HG02840 (cell line): ENCODE data around the gene CHAMP1.

Experiments
- ATAC-seq: cut with Tn5 transposase; IDR thresholded peaks from one replicate; pipeline ENCODE4 v1.9.1; 2021; ENCODE audit warnings: mild to moderate bottlenecking, moderate library complexity, moderate number of reproducible peaks; ENCODE audit not compliant: unreplicated experiment, low FRiP score

CHAMP1 gene

DNA sequence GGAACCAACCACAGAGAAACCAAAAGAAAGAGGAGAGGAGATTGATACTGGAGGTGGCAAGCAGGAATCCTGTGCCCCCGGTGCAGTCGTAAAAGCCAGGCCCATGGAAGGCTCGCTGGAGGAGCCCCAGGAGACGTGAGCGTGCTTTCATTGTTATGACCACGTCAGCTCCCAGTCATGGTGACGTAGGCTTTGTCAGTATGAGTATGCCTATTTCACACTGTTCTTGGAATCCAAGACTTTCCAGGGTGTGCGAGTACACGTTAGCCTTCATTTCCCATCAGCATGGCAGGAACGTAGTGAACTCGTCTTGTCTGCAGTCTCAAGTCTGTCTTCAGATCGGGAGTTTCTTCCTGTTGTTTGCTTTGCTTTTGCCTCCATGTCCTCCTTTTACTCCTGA is 15.4 kb upstream of the CHAMP1 start:
- no peak for ATAC-seq

DNA sequence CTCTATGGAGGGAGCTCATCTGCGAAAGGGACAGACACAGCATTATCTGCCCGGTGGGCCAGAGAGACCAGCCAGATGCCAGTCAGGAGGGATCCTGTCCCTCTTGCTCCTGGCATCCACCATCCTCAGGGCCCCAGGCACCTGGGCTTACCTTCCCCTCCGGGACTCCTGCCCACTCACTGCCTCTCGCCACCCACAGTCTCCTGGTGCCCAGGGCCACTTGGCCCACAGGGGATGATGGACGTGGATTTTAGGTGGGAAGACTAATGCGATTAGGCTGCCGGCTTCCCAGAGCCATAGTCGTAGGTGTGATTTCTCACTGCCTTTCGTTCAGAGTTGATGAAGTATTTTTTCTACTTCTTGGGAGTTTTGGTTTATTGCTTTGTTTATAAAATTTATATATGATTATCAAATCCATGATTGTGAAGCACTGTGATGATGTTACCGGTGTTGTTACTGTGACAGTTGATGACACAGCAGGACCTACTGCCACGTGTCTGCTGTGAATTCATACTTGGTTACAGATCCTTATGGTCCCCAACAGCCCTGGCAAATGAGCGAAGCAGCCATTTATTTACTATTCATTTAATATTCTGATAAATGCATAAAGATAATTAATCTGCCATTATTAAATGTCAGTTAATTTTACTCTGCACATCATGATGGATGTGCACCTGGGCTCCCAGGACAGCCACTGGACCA is 14.5 kb upstream of the CHAMP1 start:
- ATAC-seq, result no peak

DNA sequence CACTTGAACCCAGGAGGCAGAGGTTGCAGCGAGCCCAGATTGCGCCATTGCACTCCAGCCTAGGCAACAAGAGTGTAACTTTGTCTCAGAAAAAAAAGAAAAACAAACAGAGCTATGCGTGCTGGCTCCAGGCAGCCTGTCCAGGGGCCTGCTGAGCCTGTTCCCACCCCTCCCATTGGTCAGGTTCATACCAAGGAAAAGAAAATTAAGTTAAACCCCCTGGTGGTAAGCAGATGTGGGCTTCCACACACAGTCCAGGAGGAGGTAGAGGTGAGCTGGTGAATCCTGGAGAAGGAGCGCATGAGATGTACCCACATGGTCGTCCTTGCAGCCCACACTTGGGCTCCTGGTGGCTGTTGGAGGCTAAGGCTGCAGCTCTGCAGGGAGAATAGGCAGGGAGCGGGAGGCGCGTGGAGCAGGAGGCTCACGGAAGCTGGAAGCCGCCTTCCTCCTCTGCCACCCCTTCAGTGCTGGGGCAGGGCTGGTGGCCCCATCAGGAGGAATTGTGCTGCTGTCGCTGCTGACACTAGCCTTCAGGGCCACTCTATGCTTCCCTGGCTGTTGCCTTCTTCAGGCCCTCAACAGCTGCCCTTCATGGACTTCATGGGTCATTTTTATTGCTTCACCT is 10.5 kb upstream of the CHAMP1 start:
- ATAC-seq, result no peak

DNA sequence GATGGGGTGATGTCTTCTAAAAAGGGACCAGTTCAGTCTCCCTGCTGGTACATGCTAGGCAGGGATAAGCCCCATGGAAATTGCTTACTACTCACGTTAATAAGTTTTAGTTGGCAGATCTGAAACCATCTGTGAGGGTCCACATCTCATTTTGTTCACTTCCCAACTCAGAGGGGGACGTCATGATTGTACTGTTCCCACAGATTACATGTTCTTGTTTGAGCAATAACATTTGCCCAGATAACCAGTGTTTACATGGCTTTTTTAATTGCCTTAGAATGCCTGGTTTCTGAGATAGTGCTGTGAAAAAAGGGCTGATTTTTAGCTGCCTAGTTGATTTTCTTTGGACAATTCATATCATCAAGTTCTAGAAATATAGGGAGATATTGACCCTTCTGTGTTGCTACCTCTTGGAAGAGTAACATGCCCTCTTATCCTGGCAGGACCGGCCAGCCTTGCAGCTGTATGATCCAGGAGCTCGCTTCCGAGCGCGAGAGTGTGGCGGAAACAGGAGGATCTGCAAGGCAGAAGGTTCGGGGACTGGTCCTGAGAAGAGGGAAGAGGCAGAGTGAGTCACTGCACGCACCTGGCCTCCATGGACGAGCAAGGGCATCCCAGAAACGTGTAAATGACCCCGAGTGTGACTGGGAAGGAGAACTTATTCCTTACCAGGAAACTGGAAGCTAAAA is 9.8 kb upstream of the CHAMP1 start:
- ATAC-seq, result no peak

DNA sequence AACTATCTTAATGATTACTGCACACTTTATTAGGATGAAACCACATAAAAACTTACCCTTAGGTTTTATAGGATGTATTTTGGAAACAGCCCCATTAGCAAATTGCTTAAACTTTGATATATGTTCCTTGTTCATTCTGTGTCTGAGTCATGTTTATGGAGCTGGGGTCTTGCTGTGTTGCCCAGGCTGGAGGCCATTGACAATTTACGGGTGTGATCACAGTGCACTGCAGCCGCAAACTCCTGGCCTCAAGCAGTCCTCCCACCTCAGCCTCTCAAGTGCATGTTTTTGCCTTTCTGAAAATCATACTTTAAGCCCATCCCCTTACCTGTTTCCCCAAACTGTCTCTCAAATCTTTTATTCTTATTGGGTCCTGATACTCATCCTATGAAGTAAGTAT is 5.2 kb upstream of the CHAMP1 start:
- no peak for ATAC-seq

DNA sequence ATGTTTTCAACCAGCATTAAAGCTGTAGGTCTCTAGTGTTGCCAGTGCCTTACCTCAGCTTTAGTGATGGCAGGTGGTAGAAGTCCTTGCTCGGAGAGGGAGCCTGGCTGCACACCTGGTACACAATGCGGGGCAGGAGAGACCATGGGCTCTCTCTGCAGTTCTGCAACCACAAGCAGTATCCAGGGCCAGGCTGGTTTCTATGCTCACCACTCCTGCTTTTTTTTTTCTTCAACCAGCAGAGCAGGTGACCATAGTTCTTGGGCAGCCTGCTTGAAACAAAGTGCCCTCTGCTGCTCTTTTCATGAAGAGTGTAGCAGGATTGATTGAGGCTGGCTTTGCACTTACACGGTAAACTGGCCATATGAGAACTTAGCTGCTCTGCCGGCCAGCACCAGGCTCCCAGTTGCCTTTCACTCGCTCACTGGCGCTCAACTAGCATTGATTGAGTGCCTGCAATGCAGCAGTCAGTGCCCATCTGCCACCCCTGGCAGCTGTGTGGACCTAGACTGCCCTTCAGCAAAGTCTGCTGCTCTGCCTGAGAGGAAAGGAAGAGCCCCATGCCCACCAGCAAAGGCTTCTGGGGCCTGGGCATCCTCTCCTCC is 4.4 kb upstream of the CHAMP1 start:
- no peak for ATAC-seq

DNA sequence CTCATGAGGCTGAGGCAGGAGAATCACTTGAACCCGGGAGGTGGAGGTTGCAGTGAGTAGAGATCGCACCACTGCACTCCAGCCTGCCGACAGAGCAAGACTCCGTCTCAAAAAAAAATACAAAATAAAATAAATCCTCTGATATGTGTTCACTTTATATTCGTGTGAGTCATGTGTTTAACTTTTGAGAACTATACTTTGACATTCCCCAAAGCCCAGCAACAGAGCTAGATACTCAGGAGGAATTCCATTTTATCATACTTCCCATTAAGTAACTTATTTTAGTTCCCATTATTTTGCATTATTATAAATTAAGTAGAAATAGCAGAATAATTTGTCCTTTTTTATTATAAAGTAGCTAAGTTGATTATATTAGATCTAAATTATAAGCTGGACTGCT is 3.3 kb upstream of the CHAMP1 start:
- no peak for ATAC-seq

DNA sequence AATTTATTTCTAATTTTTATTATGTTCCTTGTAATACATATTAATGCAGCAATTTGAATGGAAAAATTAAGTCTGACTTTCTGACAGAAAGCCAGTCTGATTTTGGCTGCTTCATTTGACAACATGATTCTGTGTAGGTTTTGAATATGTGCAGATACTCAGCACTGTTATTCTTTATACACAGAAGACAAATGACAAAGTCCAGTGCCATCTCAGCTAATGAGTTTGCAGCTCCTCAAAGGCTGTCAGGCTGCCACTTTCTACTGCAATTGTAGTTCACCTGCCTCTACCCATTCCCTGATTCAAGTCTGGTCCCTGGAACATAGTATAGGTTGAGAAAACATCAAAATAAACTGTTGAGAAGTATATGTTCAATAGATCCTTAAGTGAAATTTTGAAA is 2.9 kb upstream of the CHAMP1 start:
- ATAC-seq, result no peak

DNA sequence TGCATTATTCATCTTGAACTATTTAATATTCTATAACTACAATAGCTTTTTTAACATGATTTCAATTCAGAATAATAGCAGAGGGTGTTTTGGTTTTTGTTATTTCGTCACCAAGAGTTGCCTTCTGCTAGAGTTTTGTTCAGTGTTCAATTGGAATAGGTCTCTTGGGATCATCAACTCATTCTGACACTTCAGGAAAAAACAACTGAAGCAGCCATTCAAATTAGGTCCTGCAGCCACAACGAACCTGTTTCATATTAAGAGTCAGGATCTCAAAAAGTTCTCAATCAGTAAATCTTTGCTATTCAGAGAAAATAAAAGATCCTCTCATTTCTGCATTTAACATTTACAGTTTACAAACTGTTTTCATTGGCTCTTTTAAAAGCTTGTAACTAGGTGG is 2.4 kb upstream of the CHAMP1 start:
- ATAC-seq, result no peak

DNA sequence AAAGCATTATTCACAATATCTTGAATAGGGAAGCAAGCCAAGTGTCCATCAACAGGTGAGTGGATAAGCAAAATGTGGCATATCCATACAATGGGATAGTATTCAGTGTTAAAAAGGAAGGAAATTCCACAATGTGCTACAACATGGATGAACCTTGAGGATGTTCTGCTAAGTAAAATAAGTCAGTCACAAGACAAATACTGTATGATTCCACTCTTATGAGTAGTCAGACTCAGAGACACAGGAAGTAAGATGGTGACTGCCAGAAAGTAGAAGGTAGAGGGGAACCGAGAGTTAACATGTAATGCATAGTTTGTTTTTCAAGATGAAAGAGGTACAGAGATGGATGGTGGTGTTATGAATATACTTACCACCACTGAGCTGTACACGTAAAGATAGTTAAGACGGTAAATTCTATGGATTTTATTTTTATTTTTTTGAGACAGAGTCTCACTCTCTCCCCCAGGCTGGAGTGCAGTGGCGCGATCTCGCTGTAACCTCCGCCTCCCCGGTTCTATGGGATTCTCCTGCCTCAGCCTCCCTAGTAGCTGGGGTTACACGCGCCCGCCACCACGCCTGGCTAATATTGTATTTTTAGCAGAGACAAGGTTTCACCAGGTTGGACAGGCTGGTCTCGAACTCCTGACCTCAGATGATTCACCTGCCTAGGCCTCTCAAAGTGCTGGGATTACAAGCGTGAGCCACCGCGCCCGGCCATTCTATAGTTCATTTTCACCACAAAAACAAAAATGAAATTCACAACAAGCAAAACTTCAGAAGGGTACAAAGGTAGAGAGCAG is 1.0 kb upstream of the CHAMP1 start:
- no peak for ATAC-seq

DNA sequence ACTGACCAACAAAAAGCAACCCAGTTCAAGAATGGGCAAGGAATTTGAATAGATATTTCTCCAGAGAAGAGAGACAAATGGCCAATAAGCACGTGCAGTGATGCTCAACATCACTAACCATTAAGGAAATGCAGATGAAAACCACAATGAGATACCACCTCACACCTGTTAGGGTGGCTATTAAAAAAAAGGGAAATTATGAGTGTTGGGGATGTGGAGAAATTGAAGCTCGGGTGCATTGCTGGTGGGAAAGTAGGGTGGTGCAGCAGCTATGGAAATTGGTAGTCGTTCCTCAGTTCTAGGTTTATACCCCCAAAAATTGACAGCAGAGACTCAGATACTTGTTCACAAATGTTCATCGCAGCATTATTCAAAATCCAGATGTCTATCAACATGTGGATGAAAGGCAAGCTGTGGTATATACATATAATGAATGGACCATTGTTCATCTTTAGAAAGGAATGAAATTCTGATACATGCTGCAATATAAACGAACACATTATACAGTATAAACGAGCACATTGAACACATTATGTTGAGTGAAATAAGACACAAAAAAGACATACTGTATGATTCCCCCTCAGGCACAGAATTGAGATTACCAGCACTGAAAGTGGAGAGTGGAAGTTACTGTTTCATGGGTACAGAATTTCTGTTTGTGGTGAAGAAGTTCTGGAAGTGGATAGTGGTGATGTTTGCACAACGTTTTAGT is 927 bp downstream of the CHAMP1 start:
- ATAC-seq, result no peak

DNA sequence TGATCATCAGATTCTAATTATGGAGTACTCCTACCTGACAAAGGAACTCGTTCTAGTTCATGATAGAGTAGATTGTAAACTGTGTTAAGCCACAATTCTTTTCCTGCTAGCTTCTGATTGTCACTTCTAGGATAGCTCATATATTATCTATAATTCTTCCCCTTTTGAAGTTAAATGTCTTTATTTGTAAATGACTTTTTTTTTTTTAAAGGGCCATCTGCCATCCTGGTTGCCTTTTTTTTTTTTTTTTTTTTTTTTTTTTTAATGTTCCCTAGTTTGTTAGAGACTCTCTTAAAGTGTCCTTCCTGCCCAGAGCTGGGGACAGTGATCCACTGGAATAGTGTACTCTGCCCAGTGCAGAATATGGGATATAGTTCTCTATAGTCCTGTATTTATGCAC is 4.3 kb downstream of the CHAMP1 start:
- ATAC-seq, result no peak

DNA sequence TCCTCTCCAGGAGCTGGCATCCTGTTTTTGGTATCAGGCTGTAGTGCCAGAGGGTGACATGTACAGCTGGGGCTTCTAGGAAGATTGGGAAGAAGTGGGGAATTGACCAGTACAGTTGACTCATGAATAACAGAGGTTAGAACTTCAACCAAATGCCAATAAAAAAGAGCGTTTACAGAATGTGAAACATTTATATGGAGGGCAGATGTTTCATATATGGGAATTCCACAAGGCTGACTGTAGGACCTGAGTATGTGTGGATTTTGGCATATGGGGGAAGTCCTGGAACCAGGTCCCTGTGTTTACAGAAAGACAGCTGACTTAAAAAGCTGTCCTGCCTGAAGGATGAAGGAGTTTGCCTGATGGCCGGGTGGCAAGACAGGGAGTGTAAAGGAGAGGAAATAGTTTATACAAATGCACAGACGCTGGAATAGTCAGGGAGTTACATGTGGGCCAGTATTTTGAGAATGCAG is 5.2 kb downstream of the CHAMP1 start:
- no peak for ATAC-seq

DNA sequence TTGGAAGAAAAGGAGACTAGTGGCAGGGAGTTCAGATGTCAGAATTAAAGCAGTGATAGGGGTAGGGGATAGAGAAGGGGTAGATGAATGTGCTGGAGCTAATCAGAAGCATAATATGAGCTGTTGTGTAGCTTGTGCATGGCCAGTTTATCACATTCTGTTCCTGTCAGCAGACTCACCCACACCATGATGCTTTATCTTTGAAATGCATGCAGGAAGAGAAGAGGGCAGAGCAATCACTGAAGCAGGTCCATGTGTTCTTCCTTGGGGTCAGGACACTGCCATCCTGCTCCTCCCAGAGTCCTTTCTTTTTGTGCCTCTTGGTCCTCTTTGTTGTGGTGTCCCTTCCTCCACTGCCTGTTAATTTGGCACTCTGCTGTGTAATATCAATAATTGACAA is 5.8 kb downstream of the CHAMP1 start:
- no peak for ATAC-seq

DNA sequence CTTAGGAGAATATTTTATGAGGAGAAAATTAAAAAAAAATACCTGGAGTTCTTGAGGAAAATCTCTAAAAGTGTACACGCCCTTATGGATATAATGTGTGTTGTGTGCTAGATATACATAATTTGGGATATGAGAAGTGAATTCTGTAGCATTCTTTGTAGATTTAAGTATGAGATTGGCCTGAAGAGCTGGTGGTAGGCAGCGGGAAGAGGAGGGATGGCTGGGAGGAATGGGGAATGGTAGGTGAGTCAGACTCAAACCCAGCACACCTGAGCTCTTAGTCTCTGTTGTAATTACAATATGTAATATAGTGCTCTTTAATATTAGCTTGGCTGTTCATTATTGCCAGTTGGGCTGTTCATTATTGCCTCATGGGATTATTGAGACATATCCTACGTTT is 7.0 kb downstream of the CHAMP1 start:
- ATAC-seq, result no peak

DNA sequence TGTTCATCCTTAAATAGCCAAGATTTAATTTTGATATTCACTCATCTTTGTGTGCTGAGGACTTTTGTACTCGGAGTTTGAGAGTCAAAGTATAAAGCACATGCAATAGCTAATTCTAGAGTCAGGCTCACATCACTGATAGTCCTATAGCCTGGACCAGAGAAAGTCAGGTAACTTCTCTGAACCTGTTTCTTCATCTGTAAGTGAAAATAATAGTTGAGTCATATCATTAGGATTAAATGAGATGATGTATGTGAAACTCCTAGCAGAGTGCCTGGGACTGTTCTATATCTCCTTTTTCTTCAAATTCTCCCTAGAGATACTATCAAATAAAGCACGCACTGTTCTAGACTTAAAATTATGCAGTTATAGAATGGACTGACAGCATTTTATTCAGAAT is 9.0 kb downstream of the CHAMP1 start:
- no peak for ATAC-seq

DNA sequence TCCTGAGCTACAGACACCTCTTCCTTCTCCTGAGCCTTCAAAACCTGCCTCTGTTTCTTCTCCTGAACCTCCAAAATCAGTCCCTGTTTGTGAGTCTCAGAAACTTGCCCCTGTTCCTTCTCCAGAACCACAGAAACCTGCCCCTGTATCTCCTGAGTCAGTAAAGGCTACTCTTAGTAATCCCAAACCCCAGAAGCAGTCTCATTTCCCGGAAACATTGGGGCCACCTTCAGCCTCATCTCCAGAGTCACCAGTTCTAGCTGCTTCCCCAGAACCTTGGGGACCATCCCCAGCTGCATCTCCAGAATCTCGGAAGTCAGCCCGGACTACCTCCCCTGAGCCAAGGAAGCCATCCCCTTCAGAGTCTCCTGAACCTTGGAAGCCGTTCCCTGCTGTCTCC is 10.0 kb downstream of the CHAMP1 start:
- ATAC-seq, result no peak

DNA sequence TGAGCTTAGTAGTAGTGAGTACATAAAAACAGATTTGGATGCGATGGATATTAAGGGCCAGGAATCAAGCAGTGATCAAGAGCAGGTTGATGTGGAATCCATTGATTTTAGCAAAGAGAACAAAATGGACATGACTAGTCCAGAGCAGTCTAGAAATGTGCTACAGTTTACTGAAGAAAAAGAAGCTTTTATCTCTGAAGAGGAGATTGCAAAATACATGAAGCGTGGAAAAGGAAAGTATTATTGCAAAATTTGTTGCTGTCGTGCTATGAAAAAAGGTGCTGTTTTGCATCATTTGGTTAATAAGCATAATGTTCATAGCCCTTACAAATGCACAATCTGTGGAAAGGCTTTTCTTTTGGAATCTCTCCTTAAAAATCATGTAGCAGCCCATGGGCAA is 11.4 kb downstream of the CHAMP1 start:
- ATAC-seq, result no peak

DNA sequence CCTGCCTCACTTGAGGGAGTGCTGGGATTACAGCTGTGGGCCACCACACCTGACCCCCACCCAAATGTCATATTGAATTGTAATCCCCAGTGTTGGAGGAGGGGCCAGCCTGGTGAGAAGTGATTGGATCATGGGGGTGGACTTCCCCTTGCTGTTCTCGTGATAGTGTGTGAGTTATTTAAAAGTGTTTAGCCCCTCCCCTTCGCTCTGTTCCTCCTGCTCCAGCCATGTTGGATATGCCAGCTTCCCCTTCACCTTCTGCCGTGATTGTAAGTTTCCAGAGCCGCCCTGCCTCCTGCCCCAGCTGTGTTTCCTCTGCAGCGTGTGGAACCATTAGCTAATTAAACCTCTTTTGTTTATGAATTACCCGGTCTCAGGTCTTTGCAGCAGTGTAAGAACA is 13.7 kb downstream of the CHAMP1 start:
- ATAC-seq, result no peak

DNA sequence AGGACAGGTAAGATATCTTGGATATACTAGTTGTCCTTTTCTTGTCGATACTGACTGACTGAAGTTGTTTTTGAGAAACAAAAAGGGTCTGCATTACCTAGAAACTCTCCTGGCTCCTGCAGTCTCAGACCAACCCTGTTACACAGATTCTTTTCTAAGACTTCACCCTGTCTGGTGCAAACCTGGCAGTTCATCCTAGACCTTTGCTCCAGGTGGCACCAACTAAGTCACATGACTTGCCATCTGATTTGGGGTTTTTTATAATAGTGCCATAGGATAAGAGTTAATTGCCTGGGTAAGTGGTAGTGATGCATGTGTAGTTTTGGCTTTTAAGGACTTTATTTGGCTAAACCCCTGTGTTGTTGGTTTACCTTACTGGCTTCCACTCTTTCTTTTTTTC is 14.3 kb downstream of the CHAMP1 start:
- ATAC-seq, result no peak
